Activated CD4-positive, CD25-positive, alpha-beta regulatory T cell treated with anti-CD3 and anti-CD28 coated beads, Interleukin-2, amount 50 U/mL, for 24 hours (primary cell): ENCODE measurements around the gene ARHGAP45.

ENCODE experiments used
- ATAC-seq, 2 donors: fragments of 150-1000 bp; cut with Tn5 transposase; one replicate each; pipeline ENCODE4 v1.10.0; 2021; ENCODE audit warnings: mild to moderate bottlenecking in 1 of 2, moderate library complexity in 1 of 2

Gene ARHGAP45

GRCh38 chr19:1133471-1133929, 66.5 kb downstream of the ARHGAP45 start:
- ATAC-seq: peak; percentile 42 to 49

- no peak for ATAC-seq
These were observed 67.5 kb downstream of the ARHGAP45 start for GRCh38 chr19:1134431-1134830.

GRCh38 chr19:1135454-1135853, 68.5 kb downstream of the ARHGAP45 start:
- no peak for ATAC-seq

- no peak for ATAC-seq
These were observed 69.2 kb downstream of the ARHGAP45 start for GRCh38 chr19:1136201-1136600.
